ENCODE results near the gene DEFB121.

DEFB121 gene

DNA sequence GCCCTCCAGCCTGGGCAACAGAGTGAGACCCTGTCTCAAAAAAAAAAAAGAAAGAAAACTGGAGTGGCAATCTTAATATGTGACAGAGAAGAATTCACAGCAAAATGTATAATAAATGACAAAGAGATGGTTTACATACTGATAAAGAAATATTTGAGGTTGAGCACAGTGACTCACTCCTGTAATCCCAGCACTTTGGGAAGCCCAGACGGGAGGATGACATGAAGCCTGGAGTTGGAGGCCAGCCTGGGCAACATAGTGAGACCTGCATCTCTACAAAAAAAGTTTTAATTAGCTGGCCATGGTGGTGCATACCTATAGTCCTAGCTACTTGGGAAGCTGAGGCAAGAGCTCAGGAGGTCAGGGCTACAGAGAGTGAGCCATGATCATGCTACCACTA, 50.0 kb downstream of the DEFB121 start:
- DNase-seq: no peak
